Ureter (tissue), 1 donor: Measurements from ENCODE around the gene SAFB. TPM values are rescaled to one million over a fixed set of nuclear protein-coding genes. Genes with fewer than 3 reads are reported as not detected.
"Not testable (repeated sequence)": the region's sequence is repeated elsewhere in the genome, so short reads cannot be mapped to it uniquely, and the experiment has no call there.

Experiments
- DNase-seq: peaks from one replicate; pipeline ENCODE4 v3.0.0-alpha.2; 2020; ENCODE audit warnings: low spot score
- total RNA-seq: library from RNA; stranded (reverse); gene quantifications from one replicate; pipeline ENCODE4 v1.2.4, GENCODE V29; 2023
- donor health status: DM: yes; HTN: yes; CAD: no.

The SAFB gene
- total RNA-seq, 1 donor from 2014 or later: 90.0 TPM

DNA sequence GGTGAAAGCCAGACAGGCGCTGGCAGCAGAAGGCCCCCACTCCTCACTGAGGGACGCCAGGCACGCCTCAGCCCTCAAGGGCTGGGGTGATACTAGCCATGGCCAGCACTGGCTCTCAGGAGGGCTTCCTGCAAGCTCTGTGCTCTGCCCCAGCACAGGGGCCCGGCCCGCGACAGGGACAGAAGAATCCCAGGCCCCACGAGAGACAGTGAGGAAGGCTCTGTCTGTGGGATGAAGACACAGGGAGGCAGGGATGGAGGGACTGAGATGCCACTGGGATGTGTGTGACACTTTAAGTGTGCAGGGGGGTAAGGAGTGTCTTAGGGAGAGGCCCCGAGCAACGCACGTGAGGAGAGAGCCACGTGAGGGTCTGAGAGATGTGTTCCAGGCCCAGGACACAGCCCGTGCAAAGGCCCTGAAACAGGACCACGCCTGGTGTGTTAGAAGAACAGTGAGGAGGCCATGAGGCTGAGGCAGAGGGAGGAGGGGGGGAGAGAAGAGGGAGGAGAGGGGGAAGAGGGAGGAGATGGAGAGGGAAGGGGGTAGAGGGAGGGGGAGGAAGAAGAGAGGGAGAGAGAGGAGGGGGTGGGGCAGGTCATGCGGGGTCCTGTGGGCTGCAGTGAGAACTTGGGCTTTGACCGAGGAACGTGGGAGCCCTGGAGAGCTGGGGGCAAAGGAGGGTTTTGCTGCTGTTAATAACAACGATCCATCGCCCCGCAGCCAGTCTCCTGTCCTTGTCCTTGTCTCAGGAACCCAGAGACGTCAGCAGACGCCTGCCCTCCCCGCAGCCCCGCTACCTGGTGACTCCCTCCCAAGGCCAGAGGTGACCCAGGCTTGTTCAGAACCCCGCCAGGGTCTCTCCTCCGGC lies 74.4 kb downstream of the SAFB start:
- DNase-seq: no peak

- DNase-seq: no peak
These were observed 75.2 kb downstream of the SAFB start for GRCh38 chr19:5697890-5698634.

GRCh38 chr19:5698635-5699422 lies 75.9 kb downstream of the SAFB start:
- no peak for DNase-seq

DNA sequence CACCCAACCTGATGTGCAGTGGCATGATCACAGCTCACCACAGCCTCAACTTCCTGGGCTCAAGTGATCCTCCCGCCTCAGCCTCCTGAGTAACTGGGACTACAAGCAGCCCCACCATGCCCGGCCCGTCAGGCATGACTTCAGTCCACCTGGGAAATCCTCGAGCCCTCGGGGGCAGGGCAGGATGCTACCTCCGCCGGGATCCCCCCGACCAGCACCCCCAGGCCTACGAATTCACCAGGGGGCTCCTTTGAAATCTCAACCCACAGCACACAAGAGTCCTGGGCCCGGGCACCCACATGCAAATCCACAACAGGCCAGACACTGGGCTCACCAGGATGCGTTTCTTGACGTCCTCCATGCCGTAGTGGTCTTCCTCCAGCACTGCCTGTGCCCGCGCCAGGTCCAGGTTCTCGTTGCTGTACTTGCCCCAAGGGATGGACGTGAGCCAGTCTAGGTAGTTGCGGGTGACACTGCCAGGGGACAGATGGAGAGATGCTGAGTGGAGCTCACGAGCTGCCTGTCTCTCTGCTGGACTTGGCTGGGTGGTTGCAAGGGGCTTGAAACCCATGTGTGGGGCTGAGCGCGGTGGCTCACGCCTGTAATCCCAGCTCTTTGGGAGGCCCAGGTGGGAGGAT lies 77.7 kb downstream of the SAFB start:
- DNase-seq: no peak

GRCh38 chr19:5702053-5702410 lies 79.1 kb downstream of the SAFB start:
- DNase-seq: not testable (repeated sequence)

- DNase-seq: no peak
These were observed 81.2 kb downstream of the SAFB start for GRCh38 chr19:5703819-5704818.

GRCh38 chr19:5705552-5705951 lies 82.7 kb downstream of the SAFB start:
- DNase-seq: no peak

GRCh38 chr19:5706876-5707573 lies 84.1 kb downstream of the SAFB start:
- DNase-seq: no peak

- DNase-seq: no peak
These were observed 85.0 kb downstream of the SAFB start for GRCh38 chr19:5707576-5708575.

GRCh38 chr19:5711025-5711424 lies 88.1 kb downstream of the SAFB start:
- DNase-seq: no peak

DNA sequence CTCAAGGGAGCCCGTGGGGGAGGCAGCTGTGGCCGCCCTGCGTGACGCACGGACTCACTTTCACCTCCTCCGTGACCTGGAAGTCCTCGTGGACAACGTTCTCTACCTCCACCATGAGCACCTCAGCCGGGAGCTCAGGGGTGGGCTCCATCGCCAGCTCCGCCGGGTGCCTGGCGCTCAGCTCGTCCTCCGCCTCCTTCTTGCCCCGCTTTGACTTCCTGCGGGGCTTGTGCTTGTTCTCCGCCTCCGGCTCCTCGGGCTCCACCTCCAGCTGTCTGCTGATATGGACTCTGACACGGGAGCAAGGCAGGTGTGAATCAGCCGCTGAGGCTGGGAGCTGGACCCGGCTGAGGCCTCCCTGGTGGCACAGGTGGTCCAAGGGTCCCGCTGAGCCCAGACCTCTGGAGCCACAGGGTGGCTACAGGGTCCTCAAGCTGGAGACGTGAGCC lies 88.9 kb downstream of the SAFB start:
- no peak for DNase-seq

GRCh38 chr19:5713228-5713627 lies 90.3 kb downstream of the SAFB start:
- no peak for DNase-seq

DNA sequence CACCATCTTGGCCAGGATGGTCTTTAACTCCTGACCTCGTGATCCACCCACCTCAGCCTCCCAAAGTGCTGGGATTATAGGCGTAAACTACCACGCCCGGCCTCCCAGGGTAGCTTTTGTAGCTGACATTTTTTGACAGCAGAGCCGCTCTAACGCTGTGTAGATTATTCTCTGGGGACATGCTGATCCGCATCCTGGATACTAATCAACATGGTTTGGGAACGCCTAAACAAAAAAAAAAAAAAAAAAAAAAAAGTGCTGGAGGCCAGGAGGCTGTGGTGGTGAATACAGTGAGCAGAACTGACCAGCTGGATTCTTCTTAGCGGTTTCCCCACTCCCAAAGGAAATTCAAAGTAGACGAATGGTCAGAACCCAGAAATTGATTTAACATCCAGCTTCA lies 91.9 kb downstream of the SAFB start:
- DNase-seq: no peak

- DNase-seq: no peak
These were observed 94.5 kb downstream of the SAFB start for GRCh38 chr19:5717215-5717935.
